Spleen (tissue), 11 donors: ENCODE results near the gene CMIP. TPM values are rescaled to one million over a fixed set of nuclear protein-coding genes. Genes with fewer than 3 reads are reported as not detected.

Experiments
- DNase-seq: peaks from one replicate; pipeline ENCODE4 v3.0.0-alpha.2; 2020
- H3K27ac ChIP-seq, 8 donors: fragments of 200-600 bp; sonication (generic) in 7 of 8; 1 replicate in 4 of 8; 2 replicates in 4 of 8; pipeline versions ENCODE4 v1.5.0 to v1.8.0; 2016 to 2021; ENCODE audit warnings: inconsistent platforms in 4 of 8, mild to moderate bottlenecking in 4 of 8, moderate library complexity in 1 of 8
- H3K27me3 ChIP-seq, 7 donors: fragments of 200-600 bp; sonication (generic) in 6 of 7; replicated peaks in 1 of 7; 1 replicate in 4 of 7; 2 replicates in 3 of 7; pipeline versions ENCODE4 v1.5.0 to v1.8.0; 2016 to 2021; ENCODE audit warnings: inconsistent platforms in 3 of 7, mild to moderate bottlenecking in 1 of 7
- H3K36me3 ChIP-seq, 6 donors: fragments of 200-600 bp; sonication (generic) in 5 of 6; 1 replicate in 4 of 6; 2 replicates in 2 of 6; pipeline versions ENCODE4 v1.5.0 to v1.8.0; 2016 to 2021; ENCODE audit warnings: inconsistent platforms in 2 of 6
- H3K4me1 ChIP-seq, 6 donors: fragments of 200-600 bp; sonication (generic) in 5 of 6; 1 replicate in 3 of 6; 2 replicates in 3 of 6; pipeline versions ENCODE4 v1.5.0 to v1.8.0; 2016 to 2021; ENCODE audit warnings: inconsistent platforms in 3 of 6
- H3K4me3 ChIP-seq, 8 donors: fragments of 200-600 bp; sonication (generic) in 7 of 8; 1 replicate in 4 of 8; 2 replicates in 4 of 8; pipeline versions ENCODE4 v1.5.0 to v1.8.0; 2016 to 2021; ENCODE audit warnings: inconsistent platforms in 4 of 8, mild to moderate bottlenecking in 4 of 8, moderate library complexity in 2 of 8
- H3K9me3 ChIP-seq, 8 donors: fragments of 200-600 bp; sonication (generic) in 7 of 8; 1 replicate in 4 of 8; 2 replicates in 4 of 8; pipeline versions ENCODE4 v1.5.0 to v1.8.0; 2016 to 2021; ENCODE audit warnings: inconsistent platforms in 4 of 8
- CTCF ChIP-seq, 11 experiments: fragments of 200-600 bp in 7 of 11; fragments of 450-650 bp in 4 of 11; sonication (generic) in 4 of 11; IDR thresholded peaks in 8 of 11; conservative IDR thresholded peaks in 3 of 11; 1 replicate in 7 of 11; 2 replicates in 4 of 11; pipeline versions ENCODE4 v1.4.0 to v1.8.0; 2016 to 2021; ENCODE audit warnings: antibody characterized with exemption in 11 of 11, inconsistent platforms in 4 of 11, mild to moderate bottlenecking in 1 of 11
- POLR2A ChIP-seq, 3 donors: fragments of 450-650 bp; IDR thresholded peaks; one replicate each; pipeline ENCODE4 v1.5.1; 2017; ENCODE audit warnings: antibody characterized with exemption in 3 of 3, mild to moderate bottlenecking in 1 of 3
- POLR2AphosphoS5 ChIP-seq, 3 donors: sonication (generic); formaldehyde crosslinking; IDR thresholded peaks; one replicate each; pipeline ENCODE4 v1.5.1; 2017; ENCODE audit warnings: antibody characterized with exemption in 3 of 3
- WGBS, 5 donors: extraction: QIAGEN DNeasy Blood & Tissue Kit in 3 of 5; methylation state at CpG; one replicate each; pipeline versions ENCODE4 v1.1.5 to v1.1.7; 2013 to 2018; 5-methylcytosine and 5-hydroxymethylcytosine counted together
- intact Hi-C: fragments of 100-400 bp; cut with DNase I; formaldehyde crosslinking; loops from one replicate; pipeline ENCODE4 v1.15.0; 2023; ENCODE audit warnings: low total_unique reads
- polyA plus RNA-seq, 3 donors: library from polyadenylated mRNA; stranded (reverse); fragments of 200-250 nt; gene quantifications; one replicate each; pipeline ENCODE4 v1.2.1, GENCODE V29; 2013
- total RNA-seq, 7 donors: library from RNA; depleted of rRNA in 3 of 7; stranded (reverse); fragments of >200 nt in 3 of 7; fragmentation: NEBNext Ultra II Directional in 4 of 7; extraction: Animal tissue kit (Norgen Biotek cat#: 25700) in 4 of 7; gene quantifications; one replicate each; pipeline versions ENCODE4 v1.1.0 to v1.2.1, GENCODE V29; 2016 to 2021
- donor health status: healthy with polysubstance abuse.
- donor health status: DM: no; HTN: no; CAD: no; lungs with moderate emphysema.
- donor health status: DM: no; HTN: no; CAD: no.
- donor health status: Bipolar disorder and iron deficiency.
- donor health status: healthy.
- donor health status: DM: no; HTN: no; CAD: no.
- donor health status: DM: yes; HTN: yes; CAD: no.

CMIP gene
- total and polyA plus RNA-seq, 10 donors: 6.0 to 107 (median 63.6) TPM

- intact Hi-C loops: no loop called here
- peaks cover 3 to 95% (median 69%) of the 10 kb centered on the region in 6 donors for H3K36me3 ChIP-seq
- no peak overlapping the region for H3K4me3 ChIP-seq
- H3K4me1 ChIP-seq: peaks cover 0 to 13% (median 0%) of the 10 kb centered on the region in 6 donors
- H3K9me3 ChIP-seq: no peaks in the 10 kb centered on the region
- TF ChIP-seq POLR2AphosphoS5 (IDR thresholded peaks at IDR 0.05) (peak in 1 of 3 donors; percentile 34), CTCF (IDR thresholded peaks at IDR 0.05 in 8 of 11, conservative IDR thresholded peaks at IDR 0.05 in 3 of 11) (no peak), POLR2A (IDR thresholded peaks at IDR 0.05) (no peak)
- no peaks in the 10 kb centered on the region for H3K27me3 ChIP-seq
- DNase-seq: no peak
- no peak overlapping the region for H3K27ac ChIP-seq
- 90 to 96% (median 95%) methylated on average over 6 to 7 of the region's 7 CpGs for WGBS, 5 donors
These were observed 228.8 kb downstream of the CMIP start for GRCh38 chr16:81673432-81673831.

DNA sequence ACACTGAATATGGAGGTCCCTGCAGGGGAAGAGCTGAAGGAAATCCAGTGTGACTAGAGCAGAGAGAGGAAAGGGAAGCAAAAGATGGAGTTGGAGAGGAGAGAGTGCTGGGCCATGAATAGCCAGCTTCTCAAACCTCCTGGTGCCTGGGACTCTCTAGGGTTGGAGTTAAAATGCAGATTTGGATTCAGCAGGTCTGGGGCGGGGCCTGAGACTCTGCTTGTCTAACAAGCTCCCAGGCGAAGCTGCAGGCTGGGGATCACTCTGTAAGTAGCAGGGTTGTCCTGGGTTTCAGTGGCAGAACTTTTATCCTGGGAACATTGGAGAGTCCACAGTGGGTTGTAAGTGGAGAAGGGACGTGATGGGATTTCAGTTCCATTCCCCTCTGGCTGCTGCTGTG lies 231.1 kb downstream of the CMIP start:
- Histone ChIP-seq H3K9me3 (no peaks in the 10 kb centered on the region), H3K27me3 (no peaks in the 10 kb centered on the region), H3K36me3 (peaks cover 3 to 100% (median 78%) of the 10 kb centered on the region in 6 donors), H3K4me1 (peaks cover 0 to 32% (median 0%) of the 10 kb centered on the region in 6 donors), H3K27ac (no peak overlapping the region), H3K4me3 (no peak overlapping the region)
- DNase-seq: no peak
- intact Hi-C loops: no loop called here
- TF ChIP-seq POLR2AphosphoS5 (IDR thresholded peaks at IDR 0.05) (no peak), CTCF (IDR thresholded peaks at IDR 0.05 in 8 of 11, conservative IDR thresholded peaks at IDR 0.05 in 3 of 11) (no peak), POLR2A (IDR thresholded peaks at IDR 0.05) (no peak)
- 80 to 98% (median 94%) methylated on average over 3 of the region's 3 CpGs for WGBS, 5 donors

DNA sequence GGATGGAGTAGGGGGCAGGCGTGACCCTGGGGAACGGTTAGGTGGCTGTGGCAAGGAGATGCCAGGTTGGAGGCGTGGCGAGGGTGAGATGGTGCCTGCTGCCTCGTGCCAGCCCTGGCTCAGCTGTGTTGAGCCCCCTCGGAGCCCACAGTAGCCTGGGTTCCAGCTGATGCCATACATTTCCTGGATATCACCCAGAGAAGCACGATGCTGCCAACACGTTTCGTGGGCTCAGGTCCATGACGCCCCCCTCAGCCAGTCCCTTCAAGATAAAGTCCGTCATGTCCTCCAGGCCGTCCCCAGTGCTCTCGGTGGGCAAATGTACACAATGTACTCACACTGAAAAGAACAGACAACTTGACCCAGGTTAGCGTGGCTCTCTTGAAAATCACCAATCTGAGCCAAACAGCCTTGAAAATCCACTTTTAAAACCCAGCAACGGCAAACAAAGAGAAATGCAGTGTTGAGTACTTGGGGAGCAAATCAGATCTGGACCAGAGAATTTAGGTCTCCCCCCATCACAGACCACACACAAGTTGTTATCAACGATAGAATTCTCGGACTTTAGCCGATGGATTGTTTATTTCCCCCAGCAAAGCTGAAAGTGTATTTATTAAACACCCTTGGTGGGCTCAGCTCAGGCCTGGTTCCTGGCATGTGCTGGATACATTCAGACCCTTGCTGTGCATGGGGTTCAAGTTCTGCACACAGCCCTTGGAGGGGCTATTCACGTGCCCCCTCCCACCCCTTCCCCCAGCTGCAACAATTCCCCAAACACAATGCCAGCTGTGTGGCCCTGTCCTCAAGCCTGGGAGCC lies 231.7 kb downstream of the CMIP start:
- no peak overlapping the region for H3K27ac ChIP-seq
- H3K4me3 ChIP-seq: no peak overlapping the region
- peaks cover 3 to 100% (median 78%) of the 10 kb centered on the region in 6 donors for H3K36me3 ChIP-seq
- peaks cover 0 to 35% (median 0%) of the 10 kb centered on the region in 6 donors for H3K4me1 ChIP-seq
- WGBS, 5 donors: 89 to 93% (median 92%) methylated on average over 19 of the region's 19 CpGs
- H3K9me3 ChIP-seq: no peaks in the 10 kb centered on the region
- intact Hi-C loops: no loop called here
- no peak for DNase-seq
- no peaks in the 10 kb centered on the region for H3K27me3 ChIP-seq
- TF ChIP-seq POLR2AphosphoS5 (IDR thresholded peaks at IDR 0.05) (peak in 1 of 3 donors; percentile 50), CTCF (IDR thresholded peaks at IDR 0.05 in 8 of 11, conservative IDR thresholded peaks at IDR 0.05 in 3 of 11) (no peak)
